ENCODE data around the gene CDC42EP4.
"Not testable (repeated sequence)": the region's sequence is repeated elsewhere in the genome, so short reads cannot be mapped to it uniquely, and the experiment has no call there.

Gene CDC42EP4

GRCh38 chr17:73324160-73324475, 12.3 kb upstream of the CDC42EP4 start:
- H3K27ac ChIP-seq, result no peak overlapping the region
- no peak for DNase-seq (ENCODE audit: low read depth, low spot score)

- DNase-seq (ENCODE audit: low read depth, low spot score), result no peak
- H3K27ac ChIP-seq, result no peak overlapping the region
Observed at GRCh38 chr17:73323409-73324159, 11.8 kb upstream of the CDC42EP4 start.

- H3K27ac ChIP-seq, result no peak overlapping the region
- DNase-seq (ENCODE audit: low read depth, low spot score), result no peak
Observed at GRCh38 chr17:73320601-73321264, 8.9 kb upstream of the CDC42EP4 start.

GRCh38 chr17:73319766-73320165, 8.0 kb upstream of the CDC42EP4 start:
- no peak for DNase-seq (ENCODE audit: low read depth, low spot score)
- no peak overlapping the region for H3K27ac ChIP-seq

DNA sequence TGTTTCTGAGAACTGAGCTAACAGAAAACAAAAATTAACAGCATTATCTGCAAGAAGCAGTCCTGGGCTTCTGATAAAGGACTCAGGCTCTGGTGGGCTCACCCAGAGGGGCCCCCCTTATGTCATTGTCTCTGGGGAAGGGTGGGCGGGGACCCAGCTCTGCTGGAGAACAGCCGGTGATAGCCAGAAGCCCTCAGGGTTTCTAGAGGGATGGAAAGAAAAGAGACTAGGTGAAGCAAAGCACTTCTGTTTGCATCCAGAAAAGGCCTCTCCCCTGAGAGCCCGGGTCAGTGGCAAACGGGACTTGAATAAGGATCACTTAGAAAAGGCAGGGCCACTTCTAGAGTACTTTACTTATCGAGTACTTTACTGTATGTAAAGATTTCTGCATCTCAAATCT, 7.0 kb upstream of the CDC42EP4 start:
- no peak overlapping the region for H3K27ac ChIP-seq
- DNase-seq (ENCODE audit: low read depth, low spot score), result no peak

- no peak for DNase-seq (ENCODE audit: low read depth, low spot score)
- no peak overlapping the region for H3K27ac ChIP-seq
Observed at GRCh38 chr17:73318427-73318813, 6.6 kb upstream of the CDC42EP4 start.

- H3K27ac ChIP-seq, result no peak overlapping the region
- no peak for DNase-seq (ENCODE audit: low read depth, low spot score)
Observed at GRCh38 chr17:73317513-73318426, 6.0 kb upstream of the CDC42EP4 start.

GRCh38 chr17:73316919-73317505, 5.2 kb upstream of the CDC42EP4 start:
- H3K27ac ChIP-seq, result no peak overlapping the region
- DNase-seq (ENCODE audit: low read depth, low spot score), result no peak

- DNase-seq (ENCODE audit: low read depth, low spot score), result no peak
- H3K27ac ChIP-seq, result no peak overlapping the region
Observed at GRCh38 chr17:73315471-73315870, 3.7 kb upstream of the CDC42EP4 start.

DNA sequence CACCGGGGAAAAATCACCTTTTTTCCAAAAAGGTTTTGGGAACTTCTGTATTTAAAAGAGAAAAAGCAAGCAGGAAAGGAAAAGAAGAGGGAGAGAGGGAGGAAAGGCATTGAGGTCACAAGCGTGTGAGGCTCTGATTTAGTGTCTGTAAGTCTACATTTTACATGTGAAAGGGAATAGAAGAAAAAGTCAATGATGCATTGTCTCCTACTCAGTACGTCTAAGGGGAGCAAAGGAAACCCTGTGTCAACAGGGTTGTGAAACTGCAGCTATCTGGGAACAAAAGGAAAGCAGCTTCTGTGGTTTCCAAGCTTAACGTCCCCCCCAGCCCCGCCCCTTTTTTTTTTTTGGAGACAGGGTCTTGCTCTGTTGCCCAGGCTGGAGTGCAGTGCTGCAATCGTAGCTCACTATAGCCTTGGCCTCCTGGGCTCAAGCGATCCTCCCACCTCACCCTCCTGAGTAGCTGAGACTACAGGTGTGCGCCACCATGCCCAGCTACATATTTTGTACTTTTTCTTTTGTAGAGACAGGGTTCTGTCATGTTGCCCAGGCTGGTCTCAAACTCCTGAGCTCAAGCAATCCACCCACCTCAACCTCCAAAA, 1.8 kb upstream of the CDC42EP4 start:
- no peak for DNase-seq (ENCODE audit: low read depth, low spot score)
- H3K27ac ChIP-seq, result no peak overlapping the region

DNA sequence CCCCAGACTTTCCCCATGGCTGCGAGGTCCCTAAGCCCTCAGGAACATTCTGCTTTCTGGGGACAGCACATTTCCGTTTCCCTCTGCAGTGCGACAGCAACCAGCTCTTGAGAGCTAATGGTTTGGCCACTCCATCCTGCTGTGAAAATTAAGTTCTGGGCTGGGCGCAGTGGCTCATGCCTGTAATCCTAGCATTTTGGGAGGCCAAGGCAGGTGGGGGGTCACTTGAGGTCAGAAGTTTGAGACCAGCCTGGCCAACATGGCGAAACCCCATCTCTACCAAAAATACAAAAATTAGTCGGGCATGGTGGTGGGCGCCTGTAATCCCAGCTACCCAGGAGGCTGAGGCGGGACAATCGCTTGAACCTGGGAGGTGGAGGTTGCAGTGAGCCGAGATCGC, 1.1 kb upstream of the CDC42EP4 start:
- H3K27ac ChIP-seq; DNase-seq (ENCODE audit: low read depth, low spot score): not testable (repeated sequence)

- DNase-seq (ENCODE audit: low read depth, low spot score), result no peak
- peak overlapping the region; percentile 87 for H3K27ac ChIP-seq
Observed at GRCh38 chr17:73311428-73311780, 397 bp downstream of the CDC42EP4 start.

DNA sequence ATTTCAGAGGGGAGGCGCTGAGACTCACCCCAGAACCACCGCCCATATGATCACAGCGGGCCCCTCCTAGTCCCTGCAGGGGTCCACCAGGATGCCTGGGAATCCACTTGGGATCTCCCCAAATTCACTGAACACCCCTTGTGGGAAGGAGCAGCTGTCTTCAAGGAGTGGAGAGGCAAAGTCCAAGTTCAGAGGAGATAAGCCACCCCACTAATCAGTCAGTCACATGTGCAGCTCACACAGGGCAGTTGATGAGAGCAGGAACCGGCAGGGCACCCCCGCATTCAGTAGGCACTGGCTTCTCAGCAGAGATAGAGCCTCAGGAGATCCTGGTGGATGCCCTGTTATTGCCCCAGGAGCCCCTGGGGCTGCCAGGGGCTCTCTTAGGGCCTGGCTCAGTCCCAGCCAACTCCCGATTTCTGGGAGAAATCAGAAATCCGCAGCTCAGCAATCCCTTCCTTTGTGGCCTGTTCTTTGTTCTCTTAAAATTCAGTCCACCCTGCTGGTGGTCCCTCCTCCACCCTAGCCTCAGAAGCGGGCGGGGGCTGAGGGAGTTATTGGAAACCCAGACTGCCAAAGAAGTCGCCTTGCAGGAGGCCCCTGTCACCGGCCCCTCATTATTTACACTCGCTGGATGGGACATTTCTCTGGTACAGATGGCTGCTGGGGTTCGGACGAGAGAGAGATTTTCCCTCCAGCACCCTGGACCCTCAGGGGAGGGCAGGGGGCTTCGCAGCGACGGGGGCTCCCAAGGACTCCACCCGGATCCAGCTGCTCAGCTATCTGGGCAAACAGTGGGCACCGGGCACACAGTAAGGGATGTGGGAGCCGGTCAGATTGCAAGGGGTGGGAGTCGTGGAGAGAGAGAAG, 1.8 kb downstream of the CDC42EP4 start:
- peak overlapping the region; percentile 87 for H3K27ac ChIP-seq
- DNase-seq (ENCODE audit: low read depth, low spot score), result no peak

GRCh38 chr17:73308959-73309358, 2.8 kb downstream of the CDC42EP4 start:
- H3K27ac ChIP-seq, result peak overlapping the region; percentile 87
- DNase-seq (ENCODE audit: low read depth, low spot score), result not testable (repeated sequence)

DNA sequence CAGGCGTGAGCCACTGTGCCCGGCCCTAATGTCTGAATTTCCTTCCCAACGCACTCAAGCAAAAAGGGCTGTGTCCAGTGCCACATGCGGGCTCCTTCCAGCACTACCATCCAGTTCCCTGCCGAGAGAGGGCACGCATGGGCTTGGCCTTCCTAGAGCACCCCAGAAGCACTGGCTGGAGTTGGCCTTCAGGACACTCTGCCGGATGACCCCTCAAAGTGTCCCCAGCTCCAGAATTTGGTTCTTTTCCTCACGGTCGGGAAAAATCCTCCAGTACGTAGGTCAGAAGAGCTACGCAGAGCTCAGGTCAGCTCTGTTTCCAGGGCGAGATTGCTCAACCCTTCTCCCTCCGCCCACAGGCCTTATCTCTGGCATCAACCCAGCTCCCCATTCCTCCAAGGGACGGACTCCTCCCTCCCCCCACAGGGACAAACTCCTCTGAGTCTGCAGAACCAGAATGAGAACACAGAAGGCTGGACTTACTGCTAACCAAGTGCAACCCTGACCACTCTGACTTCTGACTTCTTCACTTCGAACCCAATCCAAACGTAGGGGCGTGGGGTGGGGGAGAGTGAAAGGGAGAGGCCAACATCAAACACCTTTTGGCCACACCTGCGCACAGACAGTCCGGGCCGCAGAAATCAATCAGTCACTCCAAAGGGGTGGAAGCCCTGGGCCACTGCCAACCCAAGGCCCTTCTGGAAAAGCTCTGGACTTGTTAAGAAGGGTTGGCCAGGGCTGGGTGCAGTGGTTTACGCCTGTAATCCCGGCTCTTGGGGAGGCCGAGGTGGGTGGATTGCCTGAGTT, 3.6 kb downstream of the CDC42EP4 start:
- DNase-seq (ENCODE audit: low read depth, low spot score), result no peak
- peak overlapping the region; percentile 87 for H3K27ac ChIP-seq

DNA sequence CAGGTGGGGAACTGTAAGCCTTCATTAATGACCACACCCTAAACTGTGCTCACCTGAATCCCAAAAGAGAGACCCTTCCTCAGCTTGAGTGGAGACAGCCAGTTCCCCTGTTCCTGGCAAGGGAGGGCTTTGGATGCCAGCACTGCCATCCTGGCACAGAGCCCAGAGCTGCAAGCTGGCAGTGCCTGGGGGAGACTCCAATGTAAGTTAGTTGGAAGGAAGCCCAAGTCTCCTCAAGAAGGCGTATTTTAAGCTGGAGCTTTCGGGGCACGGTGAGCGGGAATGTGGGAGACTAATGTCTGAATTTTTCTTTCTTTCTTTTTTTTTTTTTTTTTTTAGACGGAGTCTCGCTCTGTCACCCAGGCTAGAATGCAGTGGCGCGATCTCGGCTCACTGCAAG, 4.7 kb downstream of the CDC42EP4 start:
- peak overlapping the region; percentile 87 for H3K27ac ChIP-seq

GRCh38 chr17:73305845-73306836, 5.7 kb downstream of the CDC42EP4 start:
- peak overlapping the region; percentile 87 for H3K27ac ChIP-seq

More for the DNA sequence above, 4.7 kb downstream of the CDC42EP4 start:
- DNase-seq (ENCODE audit: low read depth, low spot score), result no peak

More at GRCh38 chr17:73305845-73306836, 5.7 kb downstream of the CDC42EP4 start:
- no peak for DNase-seq (ENCODE audit: low read depth, low spot score)
